ENCODE results near the gene EGLN2.
"Not testable (repeated sequence)": the region's sequence is repeated elsewhere in the genome, so short reads cannot be mapped to it uniquely, and the experiment has no call there.

Gene EGLN2

DNA sequence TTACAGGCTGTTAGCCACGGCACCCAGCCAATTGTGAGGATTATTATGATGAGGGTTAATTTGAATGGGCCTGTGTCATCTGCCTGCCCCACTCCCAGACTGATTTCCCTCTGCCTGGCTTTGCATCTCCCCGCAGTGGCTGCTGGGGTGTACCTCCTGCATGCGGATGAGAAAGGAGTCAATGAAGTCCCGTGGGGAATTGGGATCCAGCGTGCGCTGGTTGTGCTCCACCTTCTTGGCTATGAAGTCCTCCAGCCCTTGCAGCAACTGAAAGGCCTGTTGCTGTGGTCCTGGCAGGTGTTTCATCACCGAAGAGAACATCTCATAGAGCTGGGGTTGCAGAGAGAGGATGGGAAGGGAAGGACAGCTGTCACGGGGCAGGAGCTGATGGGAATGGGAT lies 47.7 kb downstream of the EGLN2 start:
- H3K4me3 ChIP-seq (ENCODE audit: low read length); H3K4me1 ChIP-seq (ENCODE audit: control insufficient read depth, insufficient read depth, low read length); H3K36me3 ChIP-seq (ENCODE audit: control insufficient read depth, insufficient read depth, low read length); H3K9ac ChIP-seq (ENCODE audit: low read length); H3K9me3 ChIP-seq (ENCODE audit: control insufficient read depth, low read length): not testable (repeated sequence)
- H3K27me3 ChIP-seq (ENCODE audit: control insufficient read depth, insufficient read depth, low read length) = peaks cover 16% of the 10 kb centered on the region

DNA sequence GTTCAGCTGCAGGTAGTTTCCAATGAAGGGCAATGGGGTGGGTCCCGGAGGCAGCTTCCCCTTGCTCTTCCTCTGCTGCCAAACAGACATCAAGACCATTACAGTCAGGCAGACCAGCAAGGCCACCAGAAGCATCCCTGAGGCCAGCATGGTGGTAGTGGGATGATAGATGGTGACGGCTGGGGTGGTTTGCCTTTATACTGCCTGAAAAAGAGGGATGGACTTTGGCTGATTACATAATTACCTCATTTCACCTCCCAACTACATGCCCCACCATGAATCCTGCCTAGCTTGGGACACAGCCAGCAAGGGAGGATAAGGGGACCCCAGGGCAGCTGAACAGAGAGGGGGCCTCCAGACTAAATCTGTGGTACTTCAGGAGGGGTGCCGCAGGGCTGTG lies 51.3 kb downstream of the EGLN2 start, which contains the start of gene CYP2A6:
TSS of gene CYP2A6 (minus strand) at position 171 of the 400 bp plus-strand sequence. CDS start at position 150, 21 bp downstream.
- not testable (repeated sequence) for H3K9me3 ChIP-seq (ENCODE audit: control insufficient read depth, low read length); H3K9ac ChIP-seq (ENCODE audit: low read length); H3K4me1 ChIP-seq (ENCODE audit: control insufficient read depth, insufficient read depth, low read length); H3K36me3 ChIP-seq (ENCODE audit: control insufficient read depth, insufficient read depth, low read length); H3K4me3 ChIP-seq (ENCODE audit: low read length)
- peaks cover 13% of the 10 kb centered on the region for H3K27me3 ChIP-seq (ENCODE audit: control insufficient read depth, insufficient read depth, low read length)

DNA sequence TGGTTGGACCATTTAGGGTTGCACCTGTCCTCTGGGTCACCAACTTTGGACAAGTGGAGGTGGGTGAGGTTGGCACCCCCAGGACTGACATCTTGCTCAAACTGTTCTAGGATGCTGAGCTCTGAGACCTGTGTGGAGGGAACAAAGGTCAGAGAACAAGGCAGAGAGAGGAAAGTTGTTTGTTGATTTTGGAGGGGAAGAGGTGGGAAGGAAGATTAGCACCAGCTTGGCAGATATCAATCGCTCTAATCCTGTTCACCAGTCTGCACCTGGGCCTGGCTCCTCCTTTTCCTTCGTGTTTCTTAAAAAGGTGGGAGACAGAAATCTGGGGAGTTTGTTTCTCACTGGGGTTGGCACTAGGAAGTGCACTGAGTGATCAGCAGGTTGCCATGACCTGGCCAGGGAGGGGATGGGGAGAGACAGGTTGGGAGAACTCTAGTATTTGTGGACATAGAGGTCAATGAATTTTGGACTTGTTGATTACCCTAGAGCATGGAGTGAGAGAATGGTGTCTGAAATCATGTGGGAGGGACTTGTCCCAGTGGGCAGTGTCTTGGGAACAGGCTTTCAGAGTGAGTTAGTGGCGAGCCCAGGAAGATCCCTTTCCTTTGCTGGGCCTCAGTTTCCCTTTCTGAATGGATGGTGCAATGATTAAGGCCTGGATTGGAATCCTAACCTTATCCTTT lies 53.6 kb downstream of the EGLN2 start:
- peaks cover 13% of the 10 kb centered on the region for H3K27me3 ChIP-seq (ENCODE audit: control insufficient read depth, insufficient read depth, low read length)
- H3K9me3 ChIP-seq (ENCODE audit: control insufficient read depth, low read length); H3K9ac ChIP-seq (ENCODE audit: low read length); H3K4me1 ChIP-seq (ENCODE audit: control insufficient read depth, insufficient read depth, low read length); H3K4me3 ChIP-seq (ENCODE audit: low read length); H3K36me3 ChIP-seq (ENCODE audit: control insufficient read depth, insufficient read depth, low read length): not testable (repeated sequence)

Measured in mucosa of stomach (tissue), 1 donor.